ENCODE data around the gene DPH6.
"Not testable (repeated sequence)": the region's sequence is repeated elsewhere in the genome, so short reads cannot be mapped to it uniquely, and the experiment has no call there.

DPH6 gene

DNA sequence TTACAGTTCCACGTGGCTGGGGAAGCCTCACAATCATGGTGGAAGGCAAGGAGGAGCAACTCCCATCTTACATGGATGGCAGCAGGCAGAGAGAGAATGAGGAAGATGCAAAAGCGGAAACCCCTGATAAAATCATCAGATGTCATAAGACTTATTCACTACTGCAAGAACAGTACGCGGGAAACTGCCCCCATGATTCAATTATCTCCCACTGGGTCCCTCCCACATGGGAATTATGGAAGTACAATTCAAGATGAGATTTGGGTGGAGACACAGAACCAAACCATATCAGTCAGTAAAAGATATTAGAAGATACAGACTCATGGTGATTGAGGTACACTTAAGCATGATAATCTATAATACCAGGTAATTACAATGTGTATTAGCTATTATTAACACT, 217.1 kb downstream of the DPH6 start:
- H3K27ac Mint-ChIP-seq; H3K27me3 Mint-ChIP-seq; H3K9me3 Mint-ChIP-seq; H3K4me3 Mint-ChIP-seq; H3K36me3 Mint-ChIP-seq (ENCODE audit: low read depth); H3K4me1 Mint-ChIP-seq (ENCODE audit: low read depth): not testable (repeated sequence)

DNA sequence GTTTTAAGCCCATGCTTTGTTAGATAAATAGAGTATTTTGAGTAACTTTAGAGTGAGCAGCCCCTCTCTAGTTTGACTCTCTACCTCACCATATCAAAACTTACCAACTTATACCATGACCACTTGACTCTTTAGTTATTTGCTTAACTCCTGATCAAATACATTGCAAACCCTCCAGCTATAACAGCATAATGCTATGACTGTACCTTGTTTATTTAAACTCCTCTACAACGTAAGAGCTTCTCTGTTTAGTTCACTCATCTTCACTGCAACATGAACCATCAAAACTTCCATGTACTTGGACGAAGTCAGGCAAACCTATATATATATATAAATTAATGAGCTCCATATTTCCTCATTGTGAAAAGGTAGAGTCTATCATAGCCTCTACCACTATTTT, 218.2 kb downstream of the DPH6 start:
- H3K4me3 Mint-ChIP-seq, result no peak overlapping the region
- no peaks in the 10 kb centered on the region for H3K9me3 Mint-ChIP-seq
- no peaks in the 10 kb centered on the region for H3K27me3 Mint-ChIP-seq
- no peaks in the 10 kb centered on the region for H3K4me1 Mint-ChIP-seq (ENCODE audit: low read depth)
- H3K36me3 Mint-ChIP-seq (ENCODE audit: low read depth), result no peaks in the 10 kb centered on the region
- H3K27ac Mint-ChIP-seq, result no peak overlapping the region

GRCh38 chr15:35325374-35325941, 220.5 kb downstream of the DPH6 start:
- H3K36me3 Mint-ChIP-seq (ENCODE audit: low read depth), result no peaks in the 10 kb centered on the region
- no peaks in the 10 kb centered on the region for H3K9me3 Mint-ChIP-seq
- no peak overlapping the region for H3K4me3 Mint-ChIP-seq
- H3K4me1 Mint-ChIP-seq (ENCODE audit: low read depth), result no peaks in the 10 kb centered on the region
- no peaks in the 10 kb centered on the region for H3K27me3 Mint-ChIP-seq
- H3K27ac Mint-ChIP-seq, result no peak overlapping the region

DNA sequence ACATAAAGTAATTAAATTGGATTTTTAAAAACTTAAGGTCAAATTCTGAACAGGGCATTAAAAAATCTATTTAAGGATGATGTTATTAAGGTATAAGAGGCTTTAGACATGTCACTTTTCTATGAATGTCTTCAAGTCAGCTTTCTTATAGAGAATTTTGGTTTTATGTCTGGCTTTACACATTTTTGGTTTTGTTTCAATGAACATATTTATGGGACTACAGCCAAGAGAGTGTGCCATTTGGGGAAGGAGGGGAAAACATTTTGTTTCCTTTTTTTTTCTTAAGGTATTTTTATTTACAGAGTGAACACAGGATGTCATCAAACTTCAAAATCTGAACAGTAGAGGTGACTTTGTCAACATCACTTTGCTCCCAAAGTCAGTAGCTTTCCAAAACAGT, 222.8 kb downstream of the DPH6 start:
- H3K9me3 Mint-ChIP-seq, result no peaks in the 10 kb centered on the region
- no peaks in the 10 kb centered on the region for H3K36me3 Mint-ChIP-seq (ENCODE audit: low read depth)
- no peak overlapping the region for H3K27ac Mint-ChIP-seq
- H3K4me1 Mint-ChIP-seq (ENCODE audit: low read depth), result no peaks in the 10 kb centered on the region
- H3K27me3 Mint-ChIP-seq, result no peaks in the 10 kb centered on the region
- H3K4me3 Mint-ChIP-seq, result no peak overlapping the region

GRCh38 chr15:35321926-35322325, 224.0 kb downstream of the DPH6 start:
- H3K27ac Mint-ChIP-seq, result no peak overlapping the region
- no peak overlapping the region for H3K4me3 Mint-ChIP-seq
- no peaks in the 10 kb centered on the region for H3K27me3 Mint-ChIP-seq
- no peaks in the 10 kb centered on the region for H3K36me3 Mint-ChIP-seq (ENCODE audit: low read depth)
- no peaks in the 10 kb centered on the region for H3K9me3 Mint-ChIP-seq
- no peaks in the 10 kb centered on the region for H3K4me1 Mint-ChIP-seq (ENCODE audit: low read depth)

DNA sequence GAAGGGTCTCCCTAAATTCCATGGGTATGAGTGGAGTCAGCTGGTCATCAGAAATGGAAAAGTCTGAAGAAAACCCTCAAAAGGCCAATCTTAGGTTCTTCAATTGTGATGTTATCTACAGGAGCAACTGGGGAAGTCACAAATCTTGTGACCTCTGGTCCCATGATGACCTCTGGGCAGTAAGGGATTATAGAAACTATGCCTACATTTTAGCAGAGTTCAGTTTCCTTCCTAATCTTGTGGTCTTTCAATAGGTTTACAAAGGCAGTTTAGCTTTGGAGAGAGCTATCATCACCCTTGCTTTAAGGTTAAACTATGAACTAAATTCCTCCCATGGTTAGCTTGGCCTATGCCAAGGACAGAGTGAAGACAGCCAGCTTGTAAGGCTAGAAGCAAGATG, 225.1 kb downstream of the DPH6 start:
- H3K4me3 Mint-ChIP-seq, result no peak overlapping the region
- no peak overlapping the region for H3K27ac Mint-ChIP-seq
- no peaks in the 10 kb centered on the region for H3K4me1 Mint-ChIP-seq (ENCODE audit: low read depth)
- no peaks in the 10 kb centered on the region for H3K9me3 Mint-ChIP-seq
- H3K36me3 Mint-ChIP-seq (ENCODE audit: low read depth), result no peaks in the 10 kb centered on the region
- no peaks in the 10 kb centered on the region for H3K27me3 Mint-ChIP-seq
